Smooth muscle cell of trachea (primary cell): ENCODE results near the gene VAMP4. TPM values are rescaled to one million over a fixed set of nuclear protein-coding genes. Genes with fewer than 3 reads are reported as not detected.

Source experiments
- total RNA-seq: library from RNA; depleted of rRNA; stranded (reverse); fragments of >200 nt; gene quantifications from 2 replicates; pipeline ENCODE4 v1.2.1, GENCODE V29; 2014

VAMP4 gene
- 14.2 and 21.4 TPM in 2 replicates for total RNA-seq

GRCh38 chr1:171741872-171742576, at the start of gene VAMP4:
VAMP4 (minus strand) TSS chr1:171742065; CDS start chr1:171738414, 3,651 bp downstream.

GRCh38 chr1:171781176-171781875, 39.5 kb upstream of the VAMP4 start, which contains the start of gene METTL13:
METTL13 (plus strand) TSS chr1:171781660; CDS start chr1:171781968, 308 bp downstream.

DNA sequence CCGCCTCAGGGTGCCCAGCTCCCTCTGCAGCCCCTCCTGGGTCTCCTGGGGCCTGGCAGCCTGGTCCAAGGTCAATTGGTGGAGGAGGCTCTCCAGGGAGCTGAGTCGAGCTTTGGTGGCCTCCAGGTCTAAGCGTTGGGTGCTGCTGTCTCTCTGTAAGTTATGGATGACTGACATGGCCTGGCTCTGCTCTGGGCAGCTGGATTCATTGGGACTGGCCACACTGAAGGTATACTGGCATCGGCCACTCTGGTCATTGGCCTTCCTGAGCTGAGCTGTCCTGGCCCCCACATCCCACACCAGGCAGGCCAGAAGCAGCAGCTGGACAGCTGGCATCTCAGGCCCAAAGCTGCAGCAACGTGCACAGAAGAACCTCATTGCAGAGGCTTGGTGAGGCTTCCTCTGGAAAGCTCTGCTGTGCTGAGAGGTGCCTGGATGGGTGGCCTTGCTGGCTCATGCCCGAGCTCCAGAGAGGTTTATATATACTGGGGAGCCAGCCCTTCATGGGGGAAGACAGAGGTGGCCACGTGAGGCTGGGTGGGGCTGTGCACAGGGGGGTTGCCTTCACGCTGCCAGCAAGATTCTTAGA, 89.5 kb downstream of the VAMP4 start, which contains the start of gene MYOC:
MYOC (minus strand) TSS at position 455 of the 589 bp plus-strand sequence; CDS start at position 378, 77 bp downstream.

Other genes with a start within 250 kb of the VAMP4 start
- under 0.01 TPM in 1 of 2 replicates, not detected in the other for gene MYOCOS, start 119.8 kb downstream of the VAMP4 start, total RNA-seq
- 1.2 and 1.3 TPM in 2 replicates for gene MYOC, start 89.4 kb downstream of the VAMP4 start, total RNA-seq
- gene METTL13, start 39.6 kb upstream of the VAMP4 start, total RNA-seq, result 34.5 and 37.4 TPM in 2 replicates
- 2.0 and 5.5 TPM in 2 replicates for gene DNM3, start 99.4 kb upstream of the VAMP4 start, total RNA-seq